ENCODE data around the gene NLRP2B.

NLRP2B gene

DNA sequence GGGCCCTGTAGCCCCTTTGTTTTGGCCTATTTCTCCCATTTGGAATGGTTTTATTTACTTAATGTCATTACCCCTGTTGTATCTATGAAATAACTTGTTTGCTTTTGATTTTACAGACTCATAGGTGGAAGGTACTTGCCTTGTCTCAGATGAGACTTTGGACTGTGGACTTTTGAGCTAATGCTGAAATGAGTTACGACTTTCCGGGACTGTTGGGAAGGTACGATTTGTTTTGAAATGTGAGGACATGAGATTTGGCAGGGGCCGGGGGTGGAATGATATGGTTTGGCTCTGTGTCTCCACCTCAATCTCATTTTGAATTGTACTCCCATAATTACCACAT lies 39.4 kb downstream of the NLRP2B start:
- no peak for TF ChIP-seq SIN3A (IDR thresholded peaks at IDR 0.05; ENCODE audit: borderline replicate concordance, insufficient read depth, low read length)
- TF ChIP-seq POLR2AphosphoS5 (IDR thresholded peaks at IDR 0.05; ENCODE audit: low read depth, low read length), result no peak
- TF ChIP-seq TAF1 (IDR thresholded peaks at IDR 0.05; ENCODE audit: borderline replicate concordance, insufficient read depth, low read length), result no peak
- no peak for TF ChIP-seq FOXP2 (optimal IDR thresholded peaks at IDR 0.05; ENCODE audit: borderline replicate concordance, extremely low read depth, extremely low read length, insufficient read depth)
- TF ChIP-seq, protein P1, sequence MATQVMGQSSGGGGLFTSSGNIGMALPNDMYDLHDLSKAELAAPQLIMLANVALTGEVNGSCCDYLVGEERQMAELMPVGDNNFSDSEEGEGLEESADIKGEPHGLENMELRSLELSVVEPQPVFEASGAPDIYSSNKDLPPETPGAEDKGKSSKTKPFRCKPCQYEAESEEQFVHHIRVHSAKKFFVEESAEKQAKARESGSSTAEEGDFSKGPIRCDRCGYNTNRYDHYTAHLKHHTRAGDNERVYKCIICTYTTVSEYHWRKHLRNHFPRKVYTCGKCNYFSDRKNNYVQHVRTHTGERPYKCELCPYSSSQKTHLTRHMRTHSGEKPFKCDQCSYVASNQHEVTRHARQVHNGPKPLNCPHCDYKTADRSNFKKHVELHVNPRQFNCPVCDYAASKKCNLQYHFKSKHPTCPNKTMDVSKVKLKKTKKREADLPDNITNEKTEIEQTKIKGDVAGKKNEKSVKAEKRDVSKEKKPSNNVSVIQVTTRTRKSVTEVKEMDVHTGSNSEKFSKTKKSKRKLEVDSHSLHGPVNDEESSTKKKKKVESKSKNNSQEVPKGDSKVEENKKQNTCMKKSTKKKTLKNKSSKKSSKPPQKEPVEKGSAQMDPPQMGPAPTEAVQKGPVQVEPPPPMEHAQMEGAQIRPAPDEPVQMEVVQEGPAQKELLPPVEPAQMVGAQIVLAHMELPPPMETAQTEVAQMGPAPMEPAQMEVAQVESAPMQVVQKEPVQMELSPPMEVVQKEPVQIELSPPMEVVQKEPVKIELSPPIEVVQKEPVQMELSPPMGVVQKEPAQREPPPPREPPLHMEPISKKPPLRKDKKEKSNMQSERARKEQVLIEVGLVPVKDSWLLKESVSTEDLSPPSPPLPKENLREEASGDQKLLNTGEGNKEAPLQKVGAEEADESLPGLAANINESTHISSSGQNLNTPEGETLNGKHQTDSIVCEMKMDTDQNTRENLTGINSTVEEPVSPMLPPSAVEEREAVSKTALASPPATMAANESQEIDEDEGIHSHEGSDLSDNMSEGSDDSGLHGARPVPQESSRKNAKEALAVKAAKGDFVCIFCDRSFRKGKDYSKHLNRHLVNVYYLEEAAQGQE (IDR thresholded peaks at IDR 0.05; ENCODE audit: insufficient read depth in 1 of 2, low read depth in 2 of 2, low read length in 2 of 2), result no peak
